GM19455 (cell line): ENCODE results near the gene C12orf57.

Source experiments
- ATAC-seq: cut with Tn5 transposase; IDR thresholded peaks from one replicate; pipeline ENCODE4 v1.9.1; 2021; ENCODE audit not compliant: unreplicated experiment

Gene C12orf57

GRCh38 chr12:6936636-6937480, 7.0 kb upstream of the C12orf57 start:
- ATAC-seq: peak; percentile 4

DNA sequence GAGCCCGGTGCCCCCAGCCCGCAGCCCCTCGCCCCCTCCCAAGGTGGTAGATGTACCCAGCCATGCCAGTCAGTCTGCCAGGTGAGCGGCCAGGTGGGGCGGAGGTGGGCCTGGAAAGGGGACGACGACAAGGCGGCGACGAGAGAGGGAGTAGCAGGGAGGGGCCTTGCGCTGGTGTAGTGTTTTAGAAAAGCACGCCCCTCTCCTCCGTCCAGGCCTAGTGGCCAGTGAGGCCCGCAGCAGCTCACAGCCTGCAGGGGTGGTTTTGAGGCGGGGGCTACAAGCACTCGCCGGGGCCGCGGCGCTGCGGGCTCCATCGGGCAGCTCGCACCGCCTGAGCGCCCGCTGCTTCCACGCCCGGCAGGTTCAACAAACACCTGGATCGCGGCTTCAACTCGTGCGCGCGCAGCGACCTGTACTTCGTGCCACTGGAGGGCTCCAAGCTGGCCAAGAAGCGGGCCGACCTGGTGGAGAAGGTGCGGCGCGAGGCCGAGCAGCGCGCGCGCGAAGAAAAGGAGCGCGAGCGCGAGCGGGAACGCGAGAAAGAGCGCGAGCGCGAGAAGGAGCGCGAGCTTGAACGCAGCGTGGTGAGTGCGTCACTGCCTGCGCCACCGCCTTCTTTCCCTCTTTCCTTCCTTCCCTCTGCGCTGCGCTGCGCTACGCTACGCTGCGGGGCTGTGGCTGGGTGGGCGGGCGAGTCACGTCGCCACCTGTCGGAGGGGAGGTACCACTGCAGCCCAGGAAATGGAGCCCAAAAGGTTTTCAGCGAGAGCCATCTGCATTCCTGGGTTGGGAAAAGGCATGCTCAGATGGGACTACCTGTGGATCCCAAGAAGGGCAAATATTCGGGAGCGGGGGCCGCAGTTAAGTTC, 6.1 kb upstream of the C12orf57 start:
- ATAC-seq: peak; percentile 85

GRCh38 chr12:6938353-6939190, 5.2 kb upstream of the C12orf57 start:
- ATAC-seq: no peak

DNA sequence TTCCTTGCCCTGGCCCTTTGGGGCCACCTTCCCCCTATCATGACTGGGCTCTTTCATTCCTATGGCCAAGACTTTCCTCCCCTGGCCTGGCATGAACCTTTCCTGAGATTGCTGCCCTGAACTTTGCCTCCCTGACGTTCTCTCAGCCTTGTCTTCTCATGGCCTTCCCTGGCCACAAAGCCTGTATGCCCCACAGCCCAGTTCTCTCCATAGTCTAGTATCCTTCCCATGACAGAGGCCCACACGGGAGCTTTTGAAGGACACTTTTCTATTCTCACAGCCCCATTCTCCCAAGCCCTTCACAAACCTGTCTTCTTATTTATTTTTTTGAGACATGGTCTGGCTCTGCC, 4.7 kb upstream of the C12orf57 start:
- no peak for ATAC-seq

DNA sequence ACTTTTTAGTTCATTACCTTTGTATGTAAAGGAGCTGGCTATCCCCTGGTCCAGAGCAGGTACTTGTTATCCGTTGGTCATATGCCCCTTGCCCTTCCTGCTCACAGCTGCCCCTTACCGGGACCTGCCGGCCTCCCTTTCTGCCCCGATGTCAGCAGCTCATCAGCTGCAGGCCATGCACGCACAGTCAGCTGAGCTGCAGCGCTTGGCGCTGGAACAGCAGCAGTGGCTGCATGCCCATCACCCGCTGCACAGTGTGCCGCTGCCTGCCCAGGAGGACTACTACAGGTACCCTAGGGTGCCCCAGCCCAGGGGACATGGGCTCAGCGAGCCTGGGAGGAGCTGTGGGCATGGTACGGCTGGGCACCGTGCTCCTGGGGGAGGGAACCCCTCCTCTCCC, 2.6 kb upstream of the C12orf57 start:
- ATAC-seq: no peak

DNA sequence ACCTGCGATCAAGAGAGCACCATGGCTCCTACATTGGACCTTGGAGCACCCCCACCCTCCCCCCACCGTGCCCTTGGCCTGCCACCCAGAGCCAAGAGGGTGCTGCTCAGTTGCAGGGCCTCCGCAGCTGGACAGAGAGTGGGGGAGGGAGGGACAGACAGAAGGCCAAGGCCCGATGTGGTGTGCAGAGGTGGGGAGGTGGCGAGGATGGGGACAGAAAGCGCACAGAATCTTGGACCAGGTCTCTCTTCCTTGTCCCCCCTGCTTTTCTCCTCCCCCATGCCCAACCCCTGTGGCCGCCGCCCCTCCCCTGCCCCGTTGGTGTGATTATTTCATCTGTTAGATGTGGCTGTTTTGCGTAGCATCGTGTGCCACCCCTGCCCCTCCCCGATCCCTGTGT, 2.0 kb upstream of the C12orf57 start:
- ATAC-seq: no peak

GRCh38 chr12:6942331-6942665, 1.5 kb upstream of the C12orf57 start:
- no peak for ATAC-seq

- peak; percentile 21 for ATAC-seq
Observed at GRCh38 chr12:6943389-6943721, 467 bp upstream of the C12orf57 start.

GRCh38 chr12:6944381-6945186, 762 bp downstream of the C12orf57 start:
- ATAC-seq: peak; percentile 40

DNA sequence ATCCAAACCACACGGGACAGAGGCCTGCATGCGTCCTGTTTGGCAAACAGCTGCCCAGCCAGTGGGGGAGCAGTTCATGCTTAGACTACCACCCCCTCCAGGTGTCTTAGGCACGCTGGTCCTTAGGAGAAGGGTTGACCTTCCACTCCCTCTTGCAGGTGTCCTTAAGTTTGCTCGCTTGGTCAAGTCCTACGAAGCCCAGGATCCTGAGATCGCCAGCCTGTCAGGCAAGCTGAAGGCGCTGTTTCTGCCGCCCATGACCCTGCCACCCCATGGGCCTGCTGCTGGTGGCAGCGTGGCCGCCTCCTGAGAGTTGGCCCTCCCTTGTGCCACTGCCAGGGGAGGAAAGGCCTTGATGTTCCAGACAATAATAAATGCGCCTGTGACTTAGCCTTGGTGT, 1.8 kb downstream of the C12orf57 start:
- no peak for ATAC-seq

DNA sequence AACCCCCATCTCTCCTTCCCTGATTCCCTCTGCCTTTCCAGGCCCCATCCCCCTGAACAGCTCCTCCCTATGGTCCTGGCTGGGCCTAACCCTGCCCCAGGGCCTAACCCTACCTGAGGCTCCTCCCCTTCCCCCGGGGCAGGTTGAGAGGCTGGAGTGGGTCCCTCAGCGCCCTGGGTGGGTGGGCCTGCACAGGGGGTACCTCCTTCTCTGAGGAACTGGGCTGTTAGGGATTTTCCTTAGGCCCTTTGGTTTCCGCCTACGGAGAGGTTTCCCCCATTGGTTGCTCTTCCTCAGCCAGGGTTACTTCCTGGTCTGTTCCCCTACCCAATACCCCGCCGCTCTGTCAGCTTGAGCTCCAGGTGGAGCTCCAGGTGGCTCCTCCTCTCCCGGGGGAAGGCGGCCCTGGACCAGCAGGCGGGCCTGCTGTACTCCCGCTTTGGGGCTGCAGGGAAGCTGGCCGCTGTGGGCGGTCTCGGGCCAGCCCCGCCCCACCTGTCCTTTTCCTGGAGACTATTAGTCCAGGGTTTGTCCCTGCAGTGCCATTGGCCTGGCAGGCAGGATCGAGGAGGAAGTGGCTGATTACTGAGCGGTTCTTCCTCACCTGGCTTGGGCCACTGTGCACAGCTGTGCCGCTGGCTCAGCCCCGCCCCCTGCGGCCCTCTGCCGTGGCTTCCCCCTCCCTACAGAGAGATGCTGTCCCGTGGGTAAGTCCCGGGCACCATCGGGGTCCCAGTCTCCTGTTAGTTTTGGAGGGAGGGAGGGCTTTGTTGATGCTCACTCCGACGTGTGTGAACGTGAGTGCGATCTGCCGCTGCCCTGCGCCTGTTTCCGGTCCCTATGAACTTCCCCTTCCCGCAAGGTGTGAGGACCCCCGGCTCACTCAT, 2.5 kb downstream of the C12orf57 start:
- no peak for ATAC-seq

- ATAC-seq: no peak
Observed at GRCh38 chr12:6946920-6947374, 3.1 kb downstream of the C12orf57 start.

- no peak for ATAC-seq
Observed at GRCh38 chr12:6947615-6948014, 3.8 kb downstream of the C12orf57 start.

- ATAC-seq: no peak
Observed at GRCh38 chr12:6948873-6949594, 5.2 kb downstream of the C12orf57 start.

DNA sequence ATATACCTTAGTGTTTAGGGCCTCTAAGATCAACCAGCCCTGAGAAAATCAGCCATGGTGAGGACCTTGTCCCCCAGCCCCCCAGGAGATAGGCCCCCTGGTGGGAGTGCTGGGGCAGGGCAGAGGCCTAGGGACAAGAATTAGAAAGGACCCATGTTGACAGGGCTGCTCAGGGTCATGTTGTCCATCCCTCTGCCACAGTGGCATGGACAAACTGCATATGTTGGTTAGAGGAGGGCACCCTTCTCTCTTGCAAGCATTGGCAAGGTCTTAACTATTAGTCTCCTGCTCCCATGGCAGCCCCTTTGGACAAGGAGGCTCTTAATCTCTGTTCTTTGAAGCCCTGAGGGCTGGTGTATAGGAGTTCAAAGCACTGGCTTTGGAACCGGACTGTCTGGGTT, 6.6 kb downstream of the C12orf57 start:
- ATAC-seq: no peak

- ATAC-seq: peak; percentile 20
Observed at GRCh38 chr12:6950811-6951540, 7.2 kb downstream of the C12orf57 start, which contains the start of gene PTPN6. Gene PTPN6 (plus strand): TSS chr12:6951356. CDS start chr12:6951513, 157 bp downstream.

- no peak for ATAC-seq
Observed at GRCh38 chr12:6951551-6952120, 7.8 kb downstream of the C12orf57 start.
